Nephron (organoid): ENCODE results near the gene EXOC1L.

ENCODE experiments used
- H3K27ac Mint-ChIP-seq, 3 experiments: 2 replicates each; pipeline ENCODE4 v1.8.0; 2020; ENCODE audit warnings: mixed read lengths in 3 of 3, mild to moderate bottlenecking in 2 of 3, moderate library complexity in 1 of 3
- H3K27me3 Mint-ChIP-seq: 2 replicates; pipeline ENCODE4 v1.8.0; 2021; ENCODE audit warnings: low read depth, mild to moderate bottlenecking, moderate library complexity, mixed read lengths
- H3K36me3 Mint-ChIP-seq: 2 replicates; pipeline ENCODE4 v1.8.0; 2020; ENCODE audit warnings: low read depth, mixed read lengths
- H3K4me1 Mint-ChIP-seq: 2 replicates; pipeline ENCODE4 v1.8.0; 2020; ENCODE audit warnings: mixed read lengths
- H3K4me3 Mint-ChIP-seq, 3 experiments: 2 replicates each; pipeline ENCODE4 v1.8.0; 2020; ENCODE audit warnings: mild to moderate bottlenecking in 3 of 3, mixed read lengths in 3 of 3, moderate library complexity in 2 of 3
- H3K9me3 Mint-ChIP-seq: 2 replicates; pipeline ENCODE4 v1.8.0; 2020; ENCODE audit warnings: mixed read lengths
- TF ChIP-seq, protein P1 (sequence below), 3 experiments: fragments of 200-600 bp; sonication (generic); IDR thresholded peaks; one replicate each; pipeline ENCODE4 v1.5.0; 2021; ENCODE audit warnings: antibody characterized with exemption in 3 of 3; ENCODE audit not compliant: unreplicated experiment in 3 of 3

Gene EXOC1L

DNA sequence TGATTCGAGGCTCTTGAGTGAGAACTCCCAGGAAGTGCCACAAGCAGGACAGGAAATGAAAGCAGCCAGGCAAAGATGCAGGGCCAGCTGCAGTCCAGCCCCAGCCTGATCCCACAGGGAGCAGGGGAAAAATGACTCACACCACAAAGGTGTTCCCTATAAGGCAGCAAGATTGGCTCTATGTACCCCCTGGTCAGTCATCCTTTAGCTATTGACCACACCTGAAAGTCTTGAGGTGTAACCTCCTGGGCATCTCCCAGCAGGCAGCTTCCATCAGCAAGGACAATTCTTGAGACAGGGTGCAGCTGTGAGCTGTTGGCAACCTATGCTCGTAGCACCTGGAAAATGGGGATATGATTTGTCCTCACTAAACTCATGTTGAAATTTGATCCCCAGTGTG is 27.9 kb upstream of the EXOC1L start:
- TF ChIP-seq, protein P1, sequence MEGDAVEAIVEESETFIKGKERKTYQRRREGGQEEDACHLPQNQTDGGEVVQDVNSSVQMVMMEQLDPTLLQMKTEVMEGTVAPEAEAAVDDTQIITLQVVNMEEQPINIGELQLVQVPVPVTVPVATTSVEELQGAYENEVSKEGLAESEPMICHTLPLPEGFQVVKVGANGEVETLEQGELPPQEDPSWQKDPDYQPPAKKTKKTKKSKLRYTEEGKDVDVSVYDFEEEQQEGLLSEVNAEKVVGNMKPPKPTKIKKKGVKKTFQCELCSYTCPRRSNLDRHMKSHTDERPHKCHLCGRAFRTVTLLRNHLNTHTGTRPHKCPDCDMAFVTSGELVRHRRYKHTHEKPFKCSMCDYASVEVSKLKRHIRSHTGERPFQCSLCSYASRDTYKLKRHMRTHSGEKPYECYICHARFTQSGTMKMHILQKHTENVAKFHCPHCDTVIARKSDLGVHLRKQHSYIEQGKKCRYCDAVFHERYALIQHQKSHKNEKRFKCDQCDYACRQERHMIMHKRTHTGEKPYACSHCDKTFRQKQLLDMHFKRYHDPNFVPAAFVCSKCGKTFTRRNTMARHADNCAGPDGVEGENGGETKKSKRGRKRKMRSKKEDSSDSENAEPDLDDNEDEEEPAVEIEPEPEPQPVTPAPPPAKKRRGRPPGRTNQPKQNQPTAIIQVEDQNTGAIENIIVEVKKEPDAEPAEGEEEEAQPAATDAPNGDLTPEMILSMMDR (IDR thresholded peaks at IDR 0.05; ENCODE audit: unreplicated experiment in 3 of 3): no peak
- Mint-ChIP-seq H3K4me3 (no peak overlapping the region), H3K9me3 (no peaks in the 10 kb centered on the region), H3K4me1 (no peaks in the 10 kb centered on the region), H3K36me3 (no peaks in the 10 kb centered on the region), H3K27me3 (no peaks in the 10 kb centered on the region), H3K27ac (no peak overlapping the region)

DNA sequence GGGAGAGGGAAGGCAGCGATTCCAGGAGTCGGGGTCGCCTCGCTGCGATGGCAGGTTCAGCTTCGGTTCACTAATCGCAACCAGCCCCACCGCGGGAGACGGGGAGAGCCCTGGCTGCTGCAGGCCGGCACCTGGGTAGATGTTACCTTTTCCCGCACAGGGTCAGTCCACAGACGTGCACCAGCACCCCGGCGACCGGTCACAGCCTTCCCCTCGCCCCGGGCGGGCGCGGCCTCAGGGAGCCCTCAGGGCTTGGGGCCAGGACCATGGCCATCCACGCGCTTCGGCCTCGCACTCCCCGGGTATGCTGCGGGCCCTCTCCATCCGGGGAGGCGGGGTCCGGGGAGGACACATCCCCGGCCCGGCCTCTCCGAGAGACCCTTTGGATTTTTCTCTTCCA is 26.1 kb upstream of the EXOC1L start:
- Mint-ChIP-seq H3K4me1 (no peaks in the 10 kb centered on the region), H3K9me3 (no peaks in the 10 kb centered on the region), H3K36me3 (no peaks in the 10 kb centered on the region), H3K27me3 (no peaks in the 10 kb centered on the region), H3K27ac (peak overlapping the region in 1 of 3 experiments; percentile 32), H3K4me3 (no peak overlapping the region)
- TF ChIP-seq, protein P1 (IDR thresholded peaks at IDR 0.05; ENCODE audit: unreplicated experiment in 3 of 3): no peak

DNA sequence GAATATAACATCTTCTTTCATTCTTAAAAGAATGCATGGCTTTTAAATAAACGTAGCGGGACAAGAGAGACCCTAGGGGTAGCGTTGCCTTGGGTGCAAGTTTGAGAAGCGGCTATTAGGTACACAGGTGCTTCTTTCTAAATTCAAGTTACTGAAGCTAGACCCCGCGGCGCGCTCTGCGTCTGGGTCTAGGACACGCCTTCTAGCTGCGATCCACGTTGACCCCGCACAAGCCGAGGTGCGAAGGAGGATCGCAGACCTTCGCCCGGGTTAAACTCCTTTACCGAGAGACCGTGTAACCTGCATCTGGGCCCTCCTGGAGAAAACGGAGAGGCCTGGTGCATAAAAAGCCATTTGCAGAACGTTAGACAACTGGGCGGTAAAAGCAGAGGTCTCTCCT is 25.5 kb upstream of the EXOC1L start:
- H3K4me1 Mint-ChIP-seq: no peaks in the 10 kb centered on the region

DNA sequence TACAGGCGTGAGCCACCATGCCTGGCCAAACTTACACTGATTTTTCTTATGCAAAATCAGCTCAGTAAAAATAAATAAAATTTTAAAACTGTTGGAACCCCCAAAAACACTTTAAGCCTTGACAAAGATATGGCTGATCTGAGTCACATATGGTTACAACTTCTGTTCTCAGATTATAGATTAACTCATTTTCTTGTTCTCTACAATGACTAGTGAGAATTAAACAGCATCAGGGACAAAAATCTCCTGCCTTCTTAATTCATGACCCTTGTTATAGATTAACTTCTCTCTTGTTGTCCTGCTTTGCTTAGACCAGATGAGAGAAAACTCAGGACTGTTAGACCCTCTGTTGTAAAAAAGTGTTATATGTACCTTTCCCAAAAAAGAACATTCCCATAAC is 24.2 kb upstream of the EXOC1L start:
- no peak overlapping the region for H3K4me3 Mint-ChIP-seq
- H3K9me3 Mint-ChIP-seq: no peaks in the 10 kb centered on the region
- no peaks in the 10 kb centered on the region for H3K36me3 Mint-ChIP-seq
- H3K4me1 Mint-ChIP-seq: no peaks in the 10 kb centered on the region
- H3K27me3 Mint-ChIP-seq: no peaks in the 10 kb centered on the region
- TF ChIP-seq, protein P1 (IDR thresholded peaks at IDR 0.05; ENCODE audit: unreplicated experiment in 3 of 3): no peak
- H3K27ac Mint-ChIP-seq: peak overlapping the region; percentile 76 to 95 (median 83)

More for the DNA sequence above, 25.5 kb upstream of the EXOC1L start:
- Mint-ChIP-seq H3K9me3 (no peaks in the 10 kb centered on the region), H3K4me3 (no peak overlapping the region), H3K27ac (no peak overlapping the region), H3K27me3 (no peaks in the 10 kb centered on the region), H3K36me3 (no peaks in the 10 kb centered on the region)
- TF ChIP-seq, protein P1 (IDR thresholded peaks at IDR 0.05; ENCODE audit: unreplicated experiment in 3 of 3): no peak

DNA sequence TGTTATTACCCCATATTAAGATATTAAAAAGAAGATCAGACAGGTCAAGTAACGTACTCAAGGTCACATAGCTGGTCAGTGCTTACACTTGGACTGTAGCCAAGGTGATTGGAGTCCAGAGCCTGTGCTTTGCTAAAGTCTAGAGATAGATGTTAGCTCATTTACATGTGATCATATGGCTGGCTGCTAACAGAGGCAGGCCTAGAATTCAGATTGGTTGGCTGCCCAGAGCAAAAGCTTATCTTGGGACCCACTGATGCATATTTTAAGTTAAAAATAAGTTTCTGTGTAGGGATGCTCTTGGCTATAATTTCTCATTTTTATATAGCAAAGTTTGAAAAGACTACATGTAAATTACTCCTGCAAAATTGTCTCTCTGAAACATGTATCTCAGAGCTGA is 18.1 kb upstream of the EXOC1L start:
- Mint-ChIP-seq H3K27me3 (no peaks in the 10 kb centered on the region), H3K9me3 (no peaks in the 10 kb centered on the region), H3K27ac (no peak overlapping the region), H3K36me3 (no peaks in the 10 kb centered on the region), H3K4me3 (no peak overlapping the region), H3K4me1 (no peaks in the 10 kb centered on the region)
- TF ChIP-seq, protein P1 (IDR thresholded peaks at IDR 0.05; ENCODE audit: unreplicated experiment in 3 of 3): no peak

DNA sequence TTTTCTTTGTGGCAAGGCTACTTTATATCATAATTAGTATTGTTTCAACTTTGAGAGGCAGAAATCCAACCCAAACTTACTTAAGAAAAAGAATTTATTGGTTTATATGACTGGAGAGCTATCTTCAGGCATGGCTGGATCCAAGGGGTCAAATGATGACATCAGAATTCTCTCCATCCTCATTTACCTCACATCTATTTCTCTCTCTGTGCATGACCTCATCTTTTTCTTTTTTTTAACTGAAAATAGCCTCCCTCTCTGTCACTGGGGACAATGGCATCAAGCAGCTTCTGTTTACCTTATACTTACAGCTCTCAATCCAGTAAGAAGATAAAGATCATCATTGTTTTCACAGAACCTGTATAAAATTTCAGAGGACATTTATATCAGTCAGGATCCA is 12.0 kb upstream of the EXOC1L start:
- Mint-ChIP-seq H3K9me3 (no peaks in the 10 kb centered on the region), H3K4me3 (no peak overlapping the region), H3K4me1 (no peaks in the 10 kb centered on the region), H3K27ac (no peak overlapping the region), H3K36me3 (no peaks in the 10 kb centered on the region), H3K27me3 (peaks cover 3% of the 10 kb centered on the region)
- TF ChIP-seq, protein P1 (IDR thresholded peaks at IDR 0.05; ENCODE audit: unreplicated experiment in 3 of 3): no peak
